ENCODE measurements around the gene SAPCD2. TPM values are rescaled to one million over a fixed set of nuclear protein-coding genes. Genes with fewer than 3 reads are reported as not detected.

SAPCD2 gene
- total RNA-seq, 2 donors from 2014 or later: 19.2 to 57.8 TPM

DNA sequence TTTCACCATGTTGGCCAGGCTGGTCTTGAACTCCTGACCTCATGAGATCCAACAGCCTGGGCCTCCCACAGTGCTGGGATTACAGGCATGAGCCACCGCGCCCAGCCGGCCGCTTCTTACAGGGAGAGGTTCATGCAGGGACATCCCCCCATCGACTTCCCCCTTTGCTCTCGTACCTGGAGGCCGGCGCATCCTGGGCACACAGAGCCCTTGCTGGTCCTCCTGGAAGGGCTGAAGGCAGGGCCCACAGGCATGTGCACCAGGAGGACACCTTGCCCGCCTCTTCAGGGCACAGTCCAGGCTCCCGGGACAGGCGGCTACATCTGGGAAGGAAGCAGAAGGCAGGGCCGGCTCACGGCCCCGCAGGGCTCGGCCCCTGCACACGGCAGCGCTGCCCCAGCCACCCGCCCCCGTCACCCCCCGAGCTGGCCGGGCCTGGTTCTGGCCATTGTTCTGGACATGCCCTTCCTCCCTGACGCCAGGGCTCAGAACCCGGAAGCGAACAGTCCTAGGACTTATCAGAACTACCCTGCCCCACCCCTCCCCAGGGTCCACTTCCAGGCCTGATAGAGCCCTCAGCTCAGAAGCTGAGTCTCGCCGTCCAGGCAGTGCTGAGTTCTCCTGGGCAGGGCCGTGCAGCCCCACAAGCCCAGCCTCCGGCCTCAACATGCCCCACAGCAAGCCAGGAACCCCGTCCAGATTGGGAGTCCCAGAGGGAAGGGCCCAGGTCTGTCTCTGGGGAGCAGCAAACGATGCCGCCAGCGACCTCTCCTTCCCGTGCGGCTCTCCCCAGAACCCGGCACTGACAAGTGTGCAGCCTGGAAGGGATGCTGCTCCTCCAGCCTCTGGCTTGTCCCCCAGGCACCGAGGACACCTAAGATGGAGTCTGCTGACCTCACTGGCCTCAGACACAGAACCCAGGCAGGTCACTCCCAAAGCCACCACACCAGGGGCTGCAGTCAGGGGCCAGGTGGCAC, 27.3 kb downstream of the SAPCD2 start:
- intact Hi-C loops (cut with DNase I): no loop called here
- peak overlapping the region in 1 of 2 donors; percentile 1 for H3K9ac ChIP-seq (ENCODE audit: low read depth in 2 of 2, low read length in 2 of 2)
- no peaks in the 10 kb centered on the region for H3K36me3 ChIP-seq
- H3K4me3 ChIP-seq: no peak overlapping the region
- peaks cover 19% of the 10 kb centered on the region for H3K4me1 ChIP-seq
- no peaks in the 10 kb centered on the region for H3K9me3 ChIP-seq
- TF ChIP-seq, protein P1, sequence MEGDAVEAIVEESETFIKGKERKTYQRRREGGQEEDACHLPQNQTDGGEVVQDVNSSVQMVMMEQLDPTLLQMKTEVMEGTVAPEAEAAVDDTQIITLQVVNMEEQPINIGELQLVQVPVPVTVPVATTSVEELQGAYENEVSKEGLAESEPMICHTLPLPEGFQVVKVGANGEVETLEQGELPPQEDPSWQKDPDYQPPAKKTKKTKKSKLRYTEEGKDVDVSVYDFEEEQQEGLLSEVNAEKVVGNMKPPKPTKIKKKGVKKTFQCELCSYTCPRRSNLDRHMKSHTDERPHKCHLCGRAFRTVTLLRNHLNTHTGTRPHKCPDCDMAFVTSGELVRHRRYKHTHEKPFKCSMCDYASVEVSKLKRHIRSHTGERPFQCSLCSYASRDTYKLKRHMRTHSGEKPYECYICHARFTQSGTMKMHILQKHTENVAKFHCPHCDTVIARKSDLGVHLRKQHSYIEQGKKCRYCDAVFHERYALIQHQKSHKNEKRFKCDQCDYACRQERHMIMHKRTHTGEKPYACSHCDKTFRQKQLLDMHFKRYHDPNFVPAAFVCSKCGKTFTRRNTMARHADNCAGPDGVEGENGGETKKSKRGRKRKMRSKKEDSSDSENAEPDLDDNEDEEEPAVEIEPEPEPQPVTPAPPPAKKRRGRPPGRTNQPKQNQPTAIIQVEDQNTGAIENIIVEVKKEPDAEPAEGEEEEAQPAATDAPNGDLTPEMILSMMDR (IDR thresholded peaks at IDR 0.05): no peak
- peak overlapping the region; percentile 26 for H3K27ac ChIP-seq
- DNase-seq: no peak
- peaks cover 7% of the 10 kb centered on the region for H3K27me3 ChIP-seq

DNA sequence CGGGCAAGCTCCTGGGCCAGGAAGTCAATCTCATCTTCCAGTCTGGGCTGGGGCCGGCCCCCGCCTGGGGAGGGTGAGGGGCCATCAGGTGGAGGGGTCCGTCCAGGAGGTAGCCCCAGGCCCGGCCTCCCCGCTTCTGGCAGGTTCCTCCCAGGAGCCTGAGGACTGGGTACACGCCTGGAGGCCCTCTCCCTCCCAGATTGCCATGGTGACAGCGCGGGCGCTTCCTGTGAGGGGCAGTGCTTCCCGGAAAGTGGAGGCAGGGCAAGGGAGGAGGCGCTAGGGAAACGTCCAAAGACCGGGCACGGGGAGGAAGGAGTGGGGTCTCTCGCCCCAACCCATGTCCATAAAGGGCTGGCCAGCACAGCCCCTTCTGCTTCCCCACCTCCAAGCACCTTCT, 29.2 kb downstream of the SAPCD2 start:
- Histone ChIP-seq H3K27ac (no peak overlapping the region), H3K36me3 (no peaks in the 10 kb centered on the region), H3K4me3 (no peak overlapping the region), H3K9me3 (no peaks in the 10 kb centered on the region), H3K9ac (ENCODE audit: low read depth in 2 of 2, low read length in 2 of 2) (no peak overlapping the region), H3K4me1 (peaks cover 16% of the 10 kb centered on the region), H3K27me3 (no peaks in the 10 kb centered on the region)
- TF ChIP-seq, protein P1 (IDR thresholded peaks at IDR 0.05): no peak
- DNase-seq: no peak
- intact Hi-C loops (cut with DNase I): no loop called here

DNA sequence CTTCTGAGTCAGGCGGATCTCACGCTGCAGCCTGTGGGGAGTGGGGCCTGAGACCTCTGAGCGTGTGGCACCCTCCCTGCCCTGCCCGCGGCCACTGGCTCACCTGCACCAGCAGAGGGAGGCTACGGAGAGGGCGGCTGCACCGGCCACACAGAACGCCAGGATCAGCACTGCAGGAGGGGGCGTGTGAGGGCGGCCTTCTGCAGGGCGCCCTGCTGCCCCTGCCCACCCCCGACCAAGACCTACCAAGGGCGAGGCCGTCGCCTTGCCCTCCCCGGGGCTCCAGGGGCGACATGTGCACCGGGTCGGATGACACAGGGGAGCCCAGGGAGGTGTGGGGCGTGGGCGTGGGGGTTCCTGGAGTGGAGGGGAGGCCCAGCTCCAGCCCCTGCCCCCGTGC, 29.8 kb downstream of the SAPCD2 start:
- DNase-seq: no peak
- Histone ChIP-seq H3K9ac (ENCODE audit: low read depth in 2 of 2, low read length in 2 of 2) (no peak overlapping the region), H3K27ac (no peak overlapping the region), H3K9me3 (no peaks in the 10 kb centered on the region), H3K4me1 (peaks cover 13% of the 10 kb centered on the region), H3K4me3 (no peak overlapping the region), H3K27me3 (no peaks in the 10 kb centered on the region), H3K36me3 (no peaks in the 10 kb centered on the region)
- intact Hi-C loops (cut with DNase I): no loop called here
- TF ChIP-seq, protein P1 (IDR thresholded peaks at IDR 0.05): no peak

DNA sequence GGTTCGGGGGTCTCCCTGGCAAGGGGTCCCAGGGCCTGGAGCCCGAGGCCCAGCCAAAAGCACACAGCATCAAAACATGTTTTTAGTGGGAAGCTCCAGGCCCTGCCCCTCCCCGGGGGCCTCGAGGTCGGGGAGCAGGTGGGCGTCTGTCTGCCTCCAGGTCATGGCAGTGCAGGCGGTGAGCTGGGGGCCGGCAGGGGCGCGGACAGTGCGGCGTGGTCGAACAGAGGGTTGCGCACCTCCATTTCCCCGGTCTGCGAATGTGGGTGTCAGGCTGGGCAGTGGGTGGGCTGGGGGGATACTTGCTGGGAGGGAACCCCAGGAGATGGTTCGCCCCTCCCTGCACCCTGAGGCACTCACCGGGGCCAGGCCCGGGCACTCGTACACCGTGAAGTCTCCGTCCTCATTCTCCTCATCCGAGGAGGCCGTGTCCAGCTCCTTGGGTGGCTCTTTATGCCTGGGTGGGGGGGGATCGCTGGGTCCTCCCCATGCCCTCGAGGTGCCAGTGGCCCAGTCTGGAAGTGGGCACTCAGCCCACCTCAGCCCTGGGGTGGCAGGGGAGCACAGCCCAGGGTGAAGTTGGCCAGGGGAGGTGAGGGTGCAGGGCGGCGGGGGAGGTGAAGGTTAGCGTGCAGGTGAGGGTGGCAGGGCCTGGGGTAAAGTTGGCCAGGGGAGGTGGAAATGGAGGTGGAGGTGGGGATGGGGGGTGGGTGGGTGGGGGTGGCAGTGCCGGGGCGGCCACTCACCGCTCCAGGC, 30.6 kb downstream of the SAPCD2 start:
- DNase-seq: no peak
- Histone ChIP-seq H3K9ac (ENCODE audit: low read depth in 2 of 2, low read length in 2 of 2) (no peak overlapping the region), H3K4me3 (no peak overlapping the region), H3K27ac (no peak overlapping the region), H3K36me3 (no peaks in the 10 kb centered on the region), H3K27me3 (no peaks in the 10 kb centered on the region), H3K9me3 (no peaks in the 10 kb centered on the region), H3K4me1 (peaks cover 16% of the 10 kb centered on the region)
- TF ChIP-seq, protein P1 (IDR thresholded peaks at IDR 0.05): no peak
- intact Hi-C loops (cut with DNase I): loop anchor here (5.0 kb wide), 1 partner anchor 252 kb away; no protein-coding TSS in a partner anchor

DNA sequence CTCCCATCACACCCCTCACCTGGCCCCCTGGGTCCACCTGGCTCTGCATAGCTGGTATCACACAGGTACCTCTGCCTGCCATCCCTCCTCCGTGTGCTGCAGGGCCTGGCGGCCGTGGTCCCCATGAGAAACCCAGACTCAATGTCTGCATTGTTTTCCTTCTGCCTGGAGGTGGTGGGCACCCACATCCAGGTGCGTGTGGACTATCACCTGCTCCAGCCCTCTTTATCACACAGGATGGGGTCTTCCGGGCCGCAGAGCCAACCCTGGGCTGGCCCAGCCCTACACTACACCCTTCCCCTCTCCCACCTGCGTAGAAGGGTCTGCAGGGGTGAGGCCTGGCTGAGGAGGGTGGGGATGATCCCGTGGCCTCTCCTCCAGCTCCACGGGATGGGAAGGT, 31.4 kb downstream of the SAPCD2 start:
- H3K4me1 ChIP-seq: peaks cover 16% of the 10 kb centered on the region
- no peak overlapping the region for H3K4me3 ChIP-seq
- TF ChIP-seq, protein P1 (IDR thresholded peaks at IDR 0.05): no peak
- no peaks in the 10 kb centered on the region for H3K9me3 ChIP-seq
- no peaks in the 10 kb centered on the region for H3K36me3 ChIP-seq
- intact Hi-C loops (cut with DNase I): loop anchor here (5.0 kb wide), 1 partner anchor 252 kb away; no protein-coding TSS in a partner anchor
- no peak for DNase-seq
- no peak overlapping the region for H3K27ac ChIP-seq
- no peaks in the 10 kb centered on the region for H3K27me3 ChIP-seq
- H3K9ac ChIP-seq (ENCODE audit: low read depth in 2 of 2, low read length in 2 of 2): no peak overlapping the region

All from colonic mucosa (tissue), 4 donors.